NCI-H2196 treated with DMSO at 0.1 percent for 48 hours (cell line): Measurements from ENCODE around the gene CRIM1.
A peak's percentile ranks its signal among the peaks of the same experiment; 100 is the strongest.

Experiments
- DNase-seq: peaks from one replicate; lab custom pipeline; 2025; ENCODE audit not compliant: unreplicated experiment; lab: John Stamatoyannopoulos, UW

Gene CRIM1

DNA sequence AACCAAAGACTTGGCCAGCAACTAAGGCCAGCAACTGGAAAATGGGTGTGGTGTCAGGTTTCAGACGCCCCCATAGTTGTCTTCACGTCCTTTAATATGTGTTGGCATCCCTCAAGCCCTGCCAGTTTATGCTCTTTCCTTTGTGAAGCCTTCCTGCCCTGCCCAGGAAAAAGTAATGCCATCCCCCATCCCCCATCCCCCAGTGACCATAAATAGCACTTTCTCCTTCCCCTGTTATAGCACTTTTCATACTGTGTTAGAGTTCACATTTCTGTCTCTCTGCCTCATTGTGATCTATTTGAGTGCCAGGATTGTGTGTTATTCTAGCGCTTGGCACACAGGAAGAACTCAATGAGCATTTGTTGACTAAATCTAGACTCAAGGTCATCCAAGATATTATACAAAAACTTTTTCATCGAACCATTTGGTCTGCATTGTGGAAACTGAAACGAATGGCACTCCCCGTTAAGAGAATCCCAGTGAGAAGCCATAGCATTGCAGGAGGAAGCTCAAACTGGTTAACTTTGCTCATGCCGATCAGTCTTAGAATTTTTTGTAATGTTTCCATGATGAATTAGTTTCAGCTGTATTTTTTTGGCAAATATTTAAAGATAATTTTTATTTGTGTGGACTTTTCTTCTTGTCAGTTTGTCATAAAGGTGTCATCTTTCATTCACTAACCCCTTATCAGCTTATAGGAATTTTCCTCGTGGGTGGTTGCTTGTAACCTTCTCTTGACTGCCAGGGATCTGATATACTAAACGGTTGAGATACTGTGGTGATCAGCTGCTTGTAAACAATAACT is 15.7 kb downstream of the CRIM1 start:
- no peak for DNase-seq

DNA sequence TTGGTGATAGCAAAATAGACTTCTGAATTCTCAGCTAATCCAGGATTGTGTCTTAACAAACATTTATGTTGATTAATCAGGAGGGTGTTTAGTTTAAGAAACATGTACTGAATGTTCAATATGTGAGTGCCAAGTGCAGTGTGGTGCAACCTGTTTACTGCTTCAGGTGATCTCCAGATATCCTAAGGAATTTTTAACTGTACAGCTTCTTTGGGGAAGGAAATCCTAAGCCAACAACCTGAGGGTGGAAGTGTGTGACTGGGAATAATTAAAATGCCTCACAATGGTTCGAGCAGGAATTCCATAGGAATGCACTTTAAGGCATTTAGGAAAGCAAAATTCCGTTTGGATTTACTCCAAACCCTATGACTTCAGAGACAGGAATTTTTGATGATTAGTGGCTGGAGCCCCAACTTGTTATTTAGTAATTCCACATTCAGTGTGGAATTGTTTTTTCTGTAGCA is 16.4 kb downstream of the CRIM1 start:
- DNase-seq, result no peak

DNA sequence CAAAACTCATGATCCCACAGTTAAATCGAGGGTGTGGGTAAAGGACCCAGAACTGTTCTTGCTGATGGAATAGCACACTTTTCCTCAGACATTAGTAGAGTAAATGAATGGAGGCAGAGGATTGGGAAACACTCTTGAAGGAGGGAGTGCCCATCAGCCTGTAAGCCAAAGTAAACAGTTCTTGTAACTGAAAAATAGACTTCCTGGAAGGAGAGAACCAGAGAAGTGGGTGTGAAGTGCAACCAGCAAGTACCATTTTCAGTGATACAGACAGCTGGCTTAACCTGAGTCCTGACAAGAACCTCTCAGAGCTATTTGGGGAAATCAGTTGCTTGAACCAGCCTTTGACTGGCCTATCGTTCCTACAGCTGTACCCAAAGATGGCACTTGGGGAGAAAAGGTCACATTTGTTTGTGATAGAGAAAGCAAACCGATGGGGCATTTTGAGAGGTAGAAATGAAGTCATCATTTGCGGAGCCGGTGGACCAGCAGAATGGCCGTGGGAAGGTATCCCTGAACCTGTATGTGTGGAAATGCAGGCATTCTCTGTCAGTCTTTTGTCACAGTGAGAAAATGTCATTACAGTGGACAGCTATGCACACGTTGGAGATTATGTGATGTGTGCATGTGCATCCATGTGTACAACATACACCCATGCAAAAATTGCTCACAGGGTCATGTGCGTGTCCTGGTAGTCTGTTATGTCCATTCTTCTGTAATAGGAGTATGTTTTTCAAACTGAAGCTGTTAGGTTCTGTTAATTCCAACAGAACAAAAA is 17.8 kb downstream of the CRIM1 start:
- peak; percentile 74 for DNase-seq

DNA sequence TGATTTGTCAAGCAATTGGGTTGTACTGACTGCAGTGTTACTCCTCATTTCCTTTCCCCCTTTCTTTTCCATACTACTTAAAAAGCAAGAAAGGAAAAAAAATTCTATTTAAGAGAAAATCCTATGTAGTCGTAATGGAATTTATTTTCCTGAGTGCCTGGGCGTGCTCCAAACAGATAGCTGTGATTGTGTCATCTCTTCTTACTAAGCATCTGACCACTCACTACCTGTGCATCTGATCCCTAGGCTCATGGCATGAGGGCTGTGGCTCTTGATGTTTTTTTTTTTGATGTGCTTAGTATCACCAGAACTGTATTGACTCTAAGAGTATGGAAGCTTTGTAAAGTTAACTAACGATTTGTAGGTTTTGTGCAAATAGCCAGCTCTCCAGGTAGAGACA is 19.0 kb downstream of the CRIM1 start:
- no peak for DNase-seq

DNA sequence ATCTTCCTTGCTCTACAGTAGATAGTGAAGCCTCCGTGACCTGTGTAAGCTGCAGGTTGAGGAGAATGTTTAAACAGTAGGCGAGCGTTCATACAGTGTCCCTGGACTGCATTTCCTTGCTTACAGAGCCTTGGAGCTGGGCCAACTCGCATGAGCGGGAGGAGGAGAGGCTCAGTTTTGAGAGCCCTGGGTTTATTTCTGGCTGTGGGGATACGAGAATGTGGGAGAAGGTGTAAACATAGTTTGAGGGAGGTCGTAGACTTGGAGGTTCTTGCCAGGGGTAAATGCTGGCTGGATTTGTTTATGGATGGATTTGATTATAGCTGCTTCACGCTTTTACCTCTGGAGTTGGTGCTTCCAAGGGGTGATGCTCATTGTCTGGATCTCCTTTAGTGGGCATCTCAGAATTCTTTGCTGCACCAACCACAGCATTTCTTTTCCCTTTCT is 20.8 kb downstream of the CRIM1 start:
- DNase-seq, result peak; percentile 46

DNA sequence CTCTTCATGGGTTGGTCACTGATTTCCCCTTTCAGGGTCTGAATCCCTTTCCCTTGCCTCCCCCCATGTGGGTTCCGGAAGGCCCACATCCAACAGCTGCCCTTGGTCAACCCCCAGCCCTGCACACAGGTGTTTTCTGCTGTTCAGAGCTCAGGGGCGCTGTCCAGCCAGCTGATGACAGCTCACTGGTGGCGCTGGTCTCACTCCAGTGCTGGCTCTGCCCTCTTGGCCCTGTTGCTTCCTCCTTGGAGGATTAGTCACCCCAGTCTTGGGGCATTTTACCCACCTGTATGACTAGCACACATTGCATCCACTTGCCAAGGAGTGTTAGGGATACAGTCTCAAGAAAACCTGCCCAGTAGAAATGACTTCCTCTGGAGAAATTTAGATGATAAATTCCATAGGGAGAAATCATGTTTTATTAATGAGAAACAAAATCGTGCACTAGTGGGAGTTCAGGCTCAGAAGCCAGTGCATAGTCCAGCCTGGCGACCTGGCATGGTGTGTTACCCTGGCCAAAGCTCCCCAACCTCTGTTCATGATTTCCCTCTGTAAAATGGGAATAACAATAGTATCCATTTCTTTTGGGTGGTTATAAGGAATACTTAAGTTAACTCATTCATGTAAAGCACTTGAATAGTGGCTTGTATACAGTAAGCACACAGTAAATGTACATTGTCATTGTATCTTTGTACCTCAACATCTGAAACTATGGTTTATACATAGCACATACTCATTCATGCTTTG is 21.6 kb downstream of the CRIM1 start:
- DNase-seq, result no peak

DNA sequence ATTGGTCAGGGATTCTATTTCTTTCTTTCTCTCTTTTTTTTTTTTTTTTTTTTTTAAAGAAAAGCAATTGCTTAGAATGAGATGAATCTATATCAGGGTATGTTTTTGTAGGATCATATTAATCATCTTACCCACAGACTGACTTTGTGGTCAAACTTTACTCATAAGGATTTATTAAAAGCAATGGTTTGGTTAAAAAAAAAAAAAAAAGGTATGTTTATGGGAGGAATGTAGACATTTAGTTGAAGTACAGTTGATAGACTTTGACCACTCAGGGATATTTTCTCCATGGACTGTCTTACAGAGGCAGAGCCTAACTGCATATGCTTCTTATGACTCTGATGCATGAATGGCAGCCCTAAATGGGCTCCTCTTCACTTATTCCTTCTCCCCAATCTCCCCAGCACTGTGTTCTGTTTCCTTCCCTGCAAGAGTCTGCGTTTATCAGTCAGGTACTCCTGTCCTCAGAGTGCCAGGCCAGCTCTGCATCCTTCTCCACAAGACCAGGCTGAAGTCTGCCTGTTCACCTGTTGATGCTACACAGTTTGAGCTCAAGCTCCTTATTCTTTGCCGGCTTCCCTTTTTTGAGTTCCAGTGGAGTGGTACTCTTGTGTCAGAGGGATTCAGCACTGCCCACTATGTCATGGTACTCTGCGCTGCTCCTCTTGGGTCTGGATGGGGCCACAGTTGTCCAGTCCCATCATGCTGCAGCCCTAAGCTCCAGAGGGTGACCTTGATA is 24.3 kb downstream of the CRIM1 start:
- DNase-seq, result no peak

DNA sequence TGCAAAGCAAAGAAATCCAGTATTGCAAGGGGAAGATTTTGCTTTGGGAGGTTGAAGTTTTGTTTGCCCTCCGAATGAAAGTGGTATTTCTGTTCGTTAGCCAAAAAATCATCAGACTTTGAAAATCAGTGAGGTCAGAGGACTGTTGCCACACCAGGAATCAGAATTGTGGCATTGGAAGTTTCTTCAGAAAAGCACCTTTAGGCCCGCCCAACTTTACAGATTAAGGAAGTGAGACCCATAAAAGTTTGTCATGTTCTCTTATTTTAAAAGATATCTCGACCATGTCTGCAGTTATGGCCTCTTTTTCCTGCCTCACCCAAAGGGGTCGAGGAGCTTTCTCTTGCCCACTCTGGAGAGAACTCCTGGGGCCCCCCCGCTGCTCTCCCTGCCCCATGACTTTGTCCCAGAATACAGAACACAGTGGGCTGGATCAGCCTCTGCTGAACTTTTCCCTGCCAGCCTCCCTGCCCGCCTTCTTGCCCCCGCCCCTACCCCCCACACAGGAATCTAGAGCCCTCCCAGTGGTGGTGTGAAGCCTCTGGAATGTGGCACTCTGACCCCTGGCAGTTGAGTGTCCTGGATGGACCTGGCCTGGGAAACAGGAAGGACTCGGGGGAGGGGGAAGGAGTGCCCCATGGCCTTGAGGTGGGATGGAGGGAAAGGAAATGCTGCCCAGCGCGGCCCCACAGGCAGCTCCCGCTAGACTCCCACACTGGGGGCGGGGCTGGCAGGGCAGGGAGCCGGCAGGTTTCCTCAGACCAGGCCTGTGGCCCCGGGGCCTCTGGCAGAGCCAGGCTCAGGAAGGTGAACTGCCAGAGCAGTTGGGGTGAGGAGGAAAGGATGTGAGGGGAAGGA is 25.3 kb downstream of the CRIM1 start:
- no peak for DNase-seq

DNA sequence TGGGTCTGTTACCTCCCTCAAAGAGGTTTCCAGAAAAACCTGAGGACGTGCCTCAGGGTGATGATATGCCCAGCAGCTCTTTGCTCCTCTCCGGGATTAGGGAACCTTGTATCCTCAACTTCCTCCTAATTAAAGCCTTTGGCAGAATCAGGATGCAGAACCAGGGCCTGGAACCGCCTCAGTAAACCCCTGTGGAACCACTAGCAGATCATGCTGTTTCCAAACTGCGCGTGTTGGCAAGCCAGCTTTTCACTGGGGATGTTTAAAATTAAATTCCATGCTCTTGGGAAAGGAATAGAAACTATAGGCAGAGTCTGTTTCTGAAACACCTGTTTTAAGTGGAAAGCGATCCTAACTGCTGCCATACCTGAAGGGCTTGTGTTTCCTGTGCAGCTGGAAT is 26.4 kb downstream of the CRIM1 start:
- no peak for DNase-seq

DNA sequence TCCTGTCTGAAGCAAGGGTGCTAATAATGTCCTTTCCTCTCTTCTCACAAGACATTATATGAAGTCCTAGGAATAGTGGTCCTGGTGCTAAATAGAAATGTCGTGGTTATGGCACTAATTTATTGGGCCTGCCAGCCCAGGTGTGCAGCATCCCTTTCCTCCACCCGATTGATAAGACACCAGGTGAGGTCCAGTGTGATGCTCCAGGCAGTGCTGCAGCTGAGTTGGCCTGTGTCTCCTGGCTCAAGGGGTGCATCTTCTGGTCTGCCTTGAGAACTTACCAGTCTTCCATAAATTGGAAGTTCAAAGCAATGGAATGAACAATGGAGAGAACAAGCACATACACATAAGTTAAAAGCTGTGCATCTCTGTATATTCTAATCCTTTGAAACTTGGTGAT is 26.9 kb downstream of the CRIM1 start:
- DNase-seq, result no peak

DNA sequence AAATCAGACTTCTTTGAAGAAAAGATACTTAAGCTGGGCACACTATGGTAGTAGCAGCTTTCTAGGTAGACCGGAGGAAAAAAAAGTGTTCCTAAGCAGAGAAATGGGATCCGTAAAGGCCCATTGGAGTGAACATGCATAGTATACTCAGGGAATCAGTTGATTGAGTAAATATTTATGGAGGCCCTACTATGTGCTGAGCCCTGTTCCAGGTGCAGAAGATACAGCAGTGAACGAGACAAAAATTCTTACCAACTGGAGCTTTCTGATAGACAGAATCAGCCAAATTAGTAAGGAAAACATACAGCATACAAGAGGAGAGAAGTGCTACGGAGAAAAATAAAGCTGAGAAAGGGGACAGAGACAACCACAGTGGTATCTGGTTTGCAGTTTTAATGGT is 28.1 kb downstream of the CRIM1 start:
- no peak for DNase-seq

DNA sequence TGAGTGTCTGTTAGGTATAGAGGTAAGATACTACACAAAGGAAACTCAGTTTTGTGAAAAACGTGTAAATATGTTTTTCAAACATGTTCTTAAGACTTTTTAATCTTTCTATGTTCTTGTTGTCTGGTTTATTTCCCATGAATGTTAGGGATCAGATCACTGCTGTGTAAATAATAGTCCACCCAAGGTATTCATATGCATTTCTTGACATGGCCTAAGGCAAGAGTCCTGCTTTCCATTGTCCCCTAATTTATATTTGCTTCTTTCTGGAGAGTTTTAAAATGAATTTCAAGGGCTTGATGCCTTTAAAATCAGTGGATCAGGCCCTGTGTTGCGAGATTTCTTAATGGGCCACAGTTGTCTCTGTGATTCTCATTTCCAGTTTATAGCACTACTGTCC is 28.9 kb downstream of the CRIM1 start:
- DNase-seq, result no peak

DNA sequence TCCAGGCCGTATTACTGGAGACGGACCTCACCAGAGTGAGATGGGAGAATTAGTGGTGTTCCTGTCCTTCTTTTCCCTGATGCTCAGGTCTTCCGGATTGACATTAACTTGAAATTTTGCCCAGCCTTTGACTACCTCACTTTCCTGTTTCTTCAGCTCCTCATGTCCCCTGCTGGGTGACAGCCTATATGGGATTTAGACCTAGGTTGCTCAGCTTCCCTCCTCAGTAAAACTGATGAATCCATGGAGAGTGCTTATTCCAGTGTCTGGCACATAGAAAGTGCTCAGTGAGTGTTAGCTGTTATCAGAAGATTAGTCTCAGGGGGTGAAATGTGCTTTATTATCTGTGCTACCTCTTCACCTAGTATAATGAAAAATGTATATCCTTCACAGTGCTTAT is 30.0 kb downstream of the CRIM1 start:
- DNase-seq, result no peak

DNA sequence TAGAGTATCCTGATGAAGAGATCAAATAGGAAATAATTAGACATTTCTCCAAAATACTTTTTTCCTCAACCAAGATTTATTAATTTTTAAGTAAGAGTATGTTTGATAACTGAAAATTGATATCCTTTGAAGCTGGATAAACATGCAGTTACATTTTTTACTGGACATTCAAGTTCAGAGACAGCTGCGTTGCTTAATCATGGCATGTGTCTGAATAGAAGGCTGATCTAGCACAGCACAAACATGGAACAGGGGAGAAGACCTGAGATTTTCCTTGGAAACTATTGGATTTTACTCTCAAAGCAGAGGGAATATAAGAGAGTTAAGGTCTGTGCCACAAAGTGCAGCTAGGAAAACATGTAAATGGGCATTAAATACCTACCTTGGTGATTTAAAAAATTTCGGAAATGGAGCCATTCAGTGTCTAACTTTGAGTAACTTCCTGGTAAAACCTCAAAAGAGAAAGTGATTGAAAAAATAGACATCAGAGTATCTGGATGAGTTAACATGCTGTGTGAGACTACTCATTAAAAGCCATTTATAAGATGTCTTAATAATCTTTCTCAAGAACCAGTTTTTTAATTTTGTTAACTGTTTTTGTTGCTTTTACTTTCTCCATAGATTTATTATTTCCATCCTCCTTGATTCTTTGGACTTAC is 31.8 kb downstream of the CRIM1 start:
- DNase-seq, result no peak

DNA sequence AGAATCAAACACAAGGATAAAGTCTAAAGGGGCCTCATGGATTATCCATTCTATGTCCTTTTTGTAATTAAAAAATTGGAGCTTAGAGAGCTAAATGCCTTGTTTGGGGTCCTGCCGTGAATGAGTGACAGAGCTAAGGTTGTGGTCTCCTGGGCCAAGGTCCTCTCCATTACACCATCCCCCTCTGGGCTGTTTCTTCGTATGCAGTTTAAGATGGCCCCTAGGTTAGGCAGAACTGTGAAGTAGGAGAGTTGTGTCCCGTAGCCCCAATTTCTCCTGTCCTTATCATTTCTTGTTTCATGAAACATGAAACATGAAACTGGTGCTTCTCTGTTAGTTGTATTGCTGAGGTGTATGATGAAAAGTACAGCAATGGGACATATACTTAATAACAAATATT is 32.9 kb downstream of the CRIM1 start:
- DNase-seq, result no peak

DNA sequence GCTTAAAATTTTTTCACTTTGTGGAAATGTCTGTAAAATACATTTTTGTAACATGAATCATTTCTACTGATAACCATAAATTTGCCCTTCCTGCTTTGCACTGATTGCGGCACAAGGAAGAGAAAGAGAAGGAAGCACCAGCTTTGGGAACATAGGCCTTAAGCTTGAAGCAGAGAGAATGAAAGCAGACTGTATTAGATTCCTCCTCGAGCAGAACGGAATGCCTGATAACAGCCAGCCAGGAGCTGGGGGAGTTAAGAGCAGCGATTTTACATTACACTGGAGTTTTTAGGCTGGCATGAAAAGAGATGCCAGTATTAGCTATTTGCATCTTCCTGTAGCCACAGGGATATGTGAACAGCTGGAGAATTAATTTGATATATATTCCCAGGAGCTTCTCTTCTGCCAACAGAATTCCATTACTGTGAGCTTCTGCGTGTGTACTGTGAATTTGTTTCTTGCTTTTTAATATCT is 33.5 kb downstream of the CRIM1 start:
- DNase-seq, result no peak

DNA sequence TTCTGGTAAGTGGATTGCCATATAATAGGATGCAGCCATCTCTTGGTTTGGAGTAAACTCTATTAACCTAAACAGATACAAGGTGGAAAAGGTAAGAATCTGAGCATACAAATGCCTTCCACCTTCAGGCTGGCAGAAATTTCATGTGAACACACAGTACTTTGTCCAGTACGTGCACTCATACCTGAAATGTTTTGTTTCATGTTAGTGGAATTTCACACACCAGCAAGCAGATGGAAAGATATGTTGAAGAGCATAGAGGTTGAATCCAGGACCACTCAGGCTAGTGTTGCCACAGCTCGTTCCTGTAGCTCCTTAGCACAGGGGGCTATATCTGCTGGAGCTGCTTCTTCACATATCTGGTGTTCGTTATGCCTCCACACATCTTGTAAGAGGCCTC is 34.0 kb downstream of the CRIM1 start:
- DNase-seq, result no peak

DNA sequence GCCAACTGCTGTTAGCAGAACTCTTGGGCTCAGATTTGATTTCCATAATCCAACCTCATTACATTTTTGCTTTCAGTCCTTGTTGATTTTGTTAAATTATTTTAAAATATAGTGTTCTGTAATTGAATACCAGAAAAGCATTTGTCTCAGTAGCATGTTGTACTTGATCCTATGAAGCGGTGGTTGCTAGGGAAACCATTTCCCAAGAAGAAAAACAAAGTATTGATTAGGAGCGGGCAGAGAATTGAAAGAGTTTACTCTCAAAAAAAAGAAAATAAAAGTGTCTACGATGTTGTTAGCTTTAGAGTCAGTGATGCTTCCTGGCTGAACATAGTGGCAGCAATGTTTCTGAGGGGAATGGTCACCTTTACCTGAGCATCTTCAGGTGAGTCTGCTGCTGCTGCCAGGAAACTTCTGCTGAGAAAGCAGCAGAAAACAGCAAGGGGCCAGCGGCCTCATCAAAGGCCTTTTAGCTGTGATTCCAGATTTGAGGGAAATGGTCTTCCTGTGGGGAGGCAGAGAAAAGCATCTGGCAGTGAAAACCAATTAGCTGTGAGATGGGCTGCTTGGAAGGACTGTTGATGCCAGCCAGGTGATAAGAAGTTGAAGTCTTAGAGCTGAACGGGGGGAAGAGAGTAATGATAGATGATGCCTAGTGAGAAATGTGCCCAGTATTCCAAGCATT is 37.1 kb downstream of the CRIM1 start:
- DNase-seq, result no peak

DNA sequence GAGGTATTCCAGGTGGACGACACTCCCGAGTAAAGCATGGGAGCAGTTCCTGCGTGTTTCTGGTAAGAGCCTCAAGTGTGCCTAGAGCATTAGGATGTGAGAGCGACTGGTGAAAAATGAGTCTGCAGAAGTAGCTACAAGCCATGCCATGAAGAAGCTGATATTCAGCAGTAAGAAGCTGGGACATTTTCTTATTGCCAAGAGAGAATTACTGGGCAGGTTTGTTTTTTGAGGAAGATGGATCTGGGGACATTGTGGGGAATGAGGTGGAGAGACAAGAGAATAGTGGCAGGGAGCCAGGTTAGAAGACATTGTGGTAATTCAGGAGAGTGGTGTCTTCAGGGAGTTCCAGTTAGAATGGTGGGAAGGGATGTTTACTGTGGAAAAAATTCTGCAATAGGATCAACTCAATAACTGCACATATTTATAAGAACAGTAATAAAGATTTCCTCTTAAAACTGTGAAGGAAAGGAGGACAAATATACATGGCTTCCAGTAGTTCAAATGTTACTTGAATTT is 38.2 kb downstream of the CRIM1 start:
- DNase-seq, result no peak
